Motor neuron (in vitro differentiated cells): ENCODE measurements around the gene HOXA11. TPM values are rescaled to one million over a fixed set of nuclear protein-coding genes. Genes with fewer than 3 reads are reported as not detected.

Experiments
- ATAC-seq, 8 experiments: fragments of 200-7000 bp; cut with Tn5 transposase; replicated peaks in 6 of 8; 2 replicates each; pipeline ENCODE4 v1.8.0; 2021; ENCODE audit warnings: mild to moderate bottlenecking in 8 of 8, moderate library complexity in 8 of 8
- H3K27ac ChIP-seq, 2 donors: fragments of 250-450 bp; sonication (Bioruptor Pico); 2 replicates each; pipeline ENCODE4 v1.9.0; 2021; ENCODE audit warnings: antibody characterized with exemption in 2 of 2, mild to moderate bottlenecking in 2 of 2, moderate library complexity in 1 of 2
- H3K4me1 ChIP-seq, 2 donors: fragments of 250-450 bp; sonication (Bioruptor Pico); replicated peaks in 1 of 2; 2 replicates each; pipeline ENCODE4 v1.6.1; 2021; ENCODE audit warnings: antibody characterized with exemption in 2 of 2, mild to moderate bottlenecking in 2 of 2, moderate library complexity in 1 of 2
- H3K4me3 ChIP-seq, 5 donors: fragments of 250-450 bp; sonication (Bioruptor Pico); 2 replicates each; pipeline ENCODE4 v1.9.0; 2021; ENCODE audit warnings: antibody characterized with exemption in 5 of 5, mild to moderate bottlenecking in 5 of 5, moderate library complexity in 4 of 5
- WGBS, 10 experiments: fragments of 450-650 bp; shearing (Covaris generic); methylation state at CpG; one replicate each; pipeline ENCODE4 v1.0.0; 2022; 5-methylcytosine and 5-hydroxymethylcytosine counted together
- in situ Hi-C, 9 experiments: fragments of 400-800 bp; cut with MboI; loops; one replicate each; pipeline ENCODE4 v1.15.0; 2021; ENCODE audit warnings: low sequenced_read_pairs in 9 of 9, low pct_unique_long_range_greater_than_20kb in 2 of 9; ENCODE audit not compliant: unreplicated experiment in 9 of 9
- total RNA-seq, 8 experiments: library from RNA; unstranded; fragments of 300-600 nt; gene quantifications; 2 replicates each; pipeline versions ENCODE4 v1.2.3 to v1.2.4, GENCODE V29; 2022

Gene HOXA11
- total RNA-seq, 8 experiments from 2014 or later = 0.05 to 5.7 (median 0.43) TPM; not detected in 1

- Histone ChIP-seq H3K4me1 (peaks cover 0 to 10% of the 10 kb centered on the region in 2 donors), H3K27ac (no peak overlapping the region), H3K4me3 (no peak overlapping the region)
- in situ Hi-C loops = loop anchor here in 6 of 9 experiments (25.0 kb wide), 5 partner anchors 598 to 1327 kb away; no protein-coding TSS in a partner anchor
- 0 to 100% (median 87%) methylated on average over 1 to 8 of the region's 22 CpGs; no CpG with 5 or more reads in 5 of the 10 experiments for WGBS, 10 experiments
- ATAC-seq = peak in 4 of 8 experiments; percentile 6 to 25 (median 16)
These were observed 4.4 kb upstream of the HOXA11 start for GRCh38 chr7:27189295-27189996.

DNA sequence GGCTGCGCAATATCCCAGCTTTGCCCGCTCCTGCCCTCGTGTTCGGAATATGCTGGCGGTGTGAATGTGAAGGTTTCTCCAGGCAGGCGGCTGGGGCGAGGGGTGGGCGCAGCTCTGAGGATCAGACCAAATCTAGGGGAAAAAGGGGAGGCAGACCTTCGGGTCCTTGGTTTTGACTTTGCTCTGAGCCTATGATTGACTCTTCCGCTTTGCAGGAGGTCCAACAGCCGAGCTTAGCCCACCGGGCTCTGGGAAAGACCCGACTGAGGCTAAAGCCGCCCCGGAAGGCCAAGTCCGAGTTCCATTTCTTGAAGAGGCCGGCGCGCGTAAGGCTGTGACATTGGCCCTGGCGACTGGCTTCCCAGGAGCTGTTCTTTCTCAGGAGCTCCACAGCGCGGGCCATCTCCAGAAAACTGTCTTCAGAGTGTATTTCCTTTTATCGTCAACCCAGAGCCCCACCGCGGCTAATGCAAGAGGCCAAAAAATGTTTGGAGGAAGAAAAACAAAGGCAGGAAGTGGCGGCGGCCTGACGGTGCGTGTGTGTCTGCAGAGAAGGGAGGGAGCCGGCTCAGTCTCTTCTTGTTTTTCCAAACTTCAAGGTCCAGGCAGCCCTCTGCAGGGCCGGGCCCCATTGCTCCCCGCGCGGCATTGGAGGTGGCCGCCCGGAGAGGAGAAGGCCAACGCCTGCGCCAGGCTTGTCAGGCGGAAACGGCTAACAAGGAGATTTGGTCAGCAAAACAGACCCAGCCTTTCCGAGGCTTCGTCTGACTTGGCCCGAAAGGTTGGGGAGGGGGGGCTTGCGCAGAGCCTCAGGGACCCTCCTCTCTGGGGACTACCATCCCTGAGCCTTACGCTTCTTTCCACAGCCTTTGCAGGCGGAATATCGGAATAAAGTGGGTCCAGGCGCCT is 3.6 kb upstream of the HOXA11 start:
- Histone ChIP-seq H3K27ac (no peak overlapping the region), H3K4me3 (no peak overlapping the region), H3K4me1 (peaks cover 0 to 14% of the 10 kb centered on the region in 2 donors)
- in situ Hi-C loops = loop anchor here in 6 of 9 experiments (25.0 kb wide), 5 partner anchors 599 to 1326 kb away; no protein-coding TSS in a partner anchor
- WGBS, 10 experiments = 0 to 100% (median 10%) methylated on average over 2 to 19 of the region's 49 CpGs; no CpG with 5 or more reads in 1 of the 10 experiments
- ATAC-seq = peak in 1 of 8 experiments; percentile 10

- Histone ChIP-seq H3K27ac (no peak overlapping the region), H3K4me1 (peaks cover 0 to 17% of the 10 kb centered on the region in 2 donors), H3K4me3 (no peak overlapping the region)
- no peak for ATAC-seq
- WGBS, 10 experiments = 0 to 86% (median 3%) methylated on average over 2 to 23 of the region's 46 CpGs; no CpG with 5 or more reads in 3 of the 10 experiments
- in situ Hi-C loops = loop anchor here in 6 of 9 experiments (25.0 kb wide), 5 partner anchors 600 to 1325 kb away; no protein-coding TSS in a partner anchor
These were observed 2.7 kb upstream of the HOXA11 start for GRCh38 chr7:27187475-27188385.

- no peak for ATAC-seq
- H3K4me3 ChIP-seq = no peak overlapping the region
- H3K27ac ChIP-seq = no peak overlapping the region
- peaks cover 0 to 14% of the 10 kb centered on the region in 2 donors for H3K4me1 ChIP-seq
- in situ Hi-C loops = loop anchor here in 6 of 9 experiments (25.0 kb wide), 5 partner anchors 600 to 1325 kb away; no protein-coding TSS in a partner anchor
- WGBS, 10 experiments = 8 to 87% (median 28%) methylated on average over 2 to 4 of the region's 4 CpGs
These were observed 1.8 kb upstream of the HOXA11 start for GRCh38 chr7:27186668-27187474.

DNA sequence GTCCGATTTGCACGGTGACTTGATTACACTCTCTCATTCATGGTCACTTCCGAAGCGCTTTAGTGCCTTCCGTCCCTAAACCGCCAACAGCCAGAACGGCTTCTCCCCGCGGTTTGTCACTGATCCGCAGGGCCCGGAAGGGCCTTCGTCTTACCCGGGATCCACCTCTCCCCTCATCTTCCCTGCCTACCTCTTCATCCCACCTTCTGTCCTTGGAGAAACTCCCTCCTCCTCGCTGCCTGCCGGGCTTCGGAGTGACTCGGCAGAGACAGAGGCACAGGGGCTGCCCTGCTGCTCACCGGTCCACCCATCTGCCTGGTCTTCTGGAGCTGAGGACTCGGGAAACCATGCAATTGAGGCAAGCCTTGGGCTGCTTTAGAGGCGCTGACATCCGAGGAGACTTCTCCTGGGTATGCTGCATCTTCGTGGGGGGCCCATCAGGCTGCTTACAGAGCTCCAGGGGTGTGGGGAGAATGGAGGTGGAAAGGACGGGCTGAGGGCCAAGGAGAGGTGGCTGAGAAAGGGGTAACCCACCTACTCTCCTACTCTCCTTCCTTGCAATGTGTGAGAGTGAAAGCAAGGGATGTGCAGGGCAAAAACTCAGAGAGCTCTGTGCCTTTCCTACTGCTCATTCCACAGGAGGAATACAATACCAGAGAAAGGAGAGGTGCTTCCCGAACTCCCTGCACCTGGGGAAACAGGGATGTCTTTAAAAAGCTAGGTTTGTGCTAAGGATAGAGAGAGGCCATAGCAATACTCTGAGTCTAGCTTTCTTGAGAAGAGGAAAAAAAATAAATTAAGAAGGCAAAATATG is 1.0 kb upstream of the HOXA11 start:
- WGBS, 10 experiments = 0 to 100% (median 20%) methylated on average over 1 to 14 of the region's 24 CpGs; no CpG with 5 or more reads in 1 of the 10 experiments
- Histone ChIP-seq H3K4me1 (peaks cover 0 to 14% of the 10 kb centered on the region in 2 donors), H3K4me3 (no peak overlapping the region), H3K27ac (no peak overlapping the region)
- in situ Hi-C loops = loop anchor here in 6 of 9 experiments (25.0 kb wide), 5 partner anchors 601 to 1324 kb away; no protein-coding TSS in a partner anchor
- no peak for ATAC-seq

- in situ Hi-C loops = loop anchor here in 6 of 9 experiments (25.0 kb wide), 5 partner anchors 603 to 1322 kb away; no protein-coding TSS in a partner anchor
- no peak overlapping the region for H3K27ac ChIP-seq
- 0 to 7% (median 0%) methylated on average over 1 to 25 of the region's 72 CpGs; no CpG with 5 or more reads in 3 of the 10 experiments for WGBS, 10 experiments
- peak overlapping the region in 3 of 5 donors; percentile 11 to 31 (median 27) for H3K4me3 ChIP-seq
- ATAC-seq = peak in 7 of 8 experiments; percentile 25 to 57 (median 34)
- H3K4me1 ChIP-seq = peaks cover 0 to 14% of the 10 kb centered on the region in 2 donors
These were observed 557 bp downstream of the HOXA11 start for GRCh38 chr7:27184337-27185012.

DNA sequence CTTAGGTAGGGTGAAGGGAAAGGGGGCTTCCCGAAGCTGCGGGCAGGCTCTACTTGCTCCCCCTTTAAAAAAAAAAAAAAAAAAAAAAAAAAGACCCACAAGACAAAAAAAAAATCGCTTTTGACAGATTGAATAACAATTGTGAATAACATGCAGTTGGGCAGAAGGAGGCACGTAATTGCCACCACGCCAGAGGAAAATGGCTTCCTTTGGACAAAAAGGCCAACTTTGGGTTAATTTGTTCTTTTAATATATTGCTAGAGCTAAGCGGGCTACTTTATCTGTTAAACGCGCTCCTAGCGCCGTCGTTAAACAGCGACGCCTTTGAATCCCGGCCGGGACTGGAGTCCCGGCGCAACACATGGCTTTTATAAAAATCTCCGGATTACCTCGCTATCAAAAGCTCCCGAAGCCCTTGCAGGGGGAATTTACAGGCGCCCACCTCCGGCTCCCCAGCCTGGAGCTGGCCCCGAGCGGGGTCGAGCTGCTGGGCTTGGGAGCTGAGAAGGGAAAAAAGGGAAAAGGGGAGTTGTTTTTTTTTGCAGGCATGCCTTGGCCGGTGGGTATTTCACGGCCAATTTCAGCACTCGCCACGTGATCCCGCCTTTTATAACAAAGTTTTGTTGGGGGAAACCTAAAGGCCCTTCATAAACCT is 1.2 kb downstream of the HOXA11 start:
- in situ Hi-C loops = loop anchor here in 6 of 9 experiments (25.0 kb wide), 5 partner anchors 603 to 1322 kb away; no protein-coding TSS in a partner anchor
- ATAC-seq = peak in 2 of 8 experiments; percentile 3 to 4
- Histone ChIP-seq H3K27ac (no peak overlapping the region), H3K4me1 (peaks cover 0 to 12% of the 10 kb centered on the region in 2 donors), H3K4me3 (peak overlapping the region in 3 of 5 donors; percentile 11 to 31 (median 27))
- 0 to 7% (median 1%) methylated on average over 3 to 25 of the region's 30 CpGs for WGBS, 10 experiments

DNA sequence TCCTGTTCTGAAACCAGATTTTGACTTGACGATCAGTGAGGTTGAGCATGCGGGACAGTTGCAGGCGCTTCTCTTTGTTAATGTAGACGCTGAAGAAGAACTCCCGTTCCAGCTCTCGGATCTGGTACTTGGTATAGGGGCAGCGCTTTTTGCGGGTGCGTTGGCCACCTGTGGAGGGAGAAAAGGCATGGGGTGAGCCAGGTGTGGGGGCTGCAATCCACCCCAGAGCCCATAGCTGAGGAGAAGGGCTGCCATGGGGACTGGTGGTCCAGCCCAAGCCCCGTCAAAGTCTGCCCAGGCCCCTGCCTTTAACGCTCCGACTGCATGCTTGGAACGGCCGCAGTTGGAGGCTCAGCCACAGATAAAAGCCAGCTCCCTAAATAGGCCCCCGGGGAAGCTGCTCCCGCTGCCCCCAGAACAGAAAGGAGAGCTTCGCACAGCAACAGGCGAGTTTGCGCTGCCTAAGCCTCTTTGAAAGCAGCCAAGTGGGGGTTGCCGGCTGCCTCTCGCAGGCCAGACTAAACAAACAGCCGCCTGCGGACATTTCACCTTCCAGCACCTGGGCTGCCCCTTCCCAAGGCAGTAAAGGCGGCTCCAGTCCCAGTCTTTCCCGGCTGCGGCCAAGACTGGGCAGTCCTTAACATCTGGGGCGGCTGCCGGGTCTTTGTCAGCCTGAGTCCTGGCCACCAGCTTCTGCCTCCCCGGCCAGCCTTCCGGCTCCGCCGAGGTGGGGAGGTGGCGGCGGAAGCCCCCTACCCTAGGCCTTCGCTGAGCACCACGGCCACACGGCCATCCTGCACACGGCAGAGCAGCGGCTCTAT is 2.0 kb downstream of the HOXA11 start:
- Histone ChIP-seq H3K27ac (no peak overlapping the region), H3K4me3 (peak overlapping the region in 1 of 5 donors; percentile 27), H3K4me1 (peaks cover 0 to 7% of the 10 kb centered on the region in 2 donors)
- WGBS, 10 experiments = 0 to 12% (median 5%) methylated on average over 4 to 27 of the region's 39 CpGs; no CpG with 5 or more reads in 1 of the 10 experiments
- peak in 3 of 8 experiments; percentile 1 to 15 (median 2) for ATAC-seq
- in situ Hi-C loops = loop anchor here in 6 of 9 experiments (25.0 kb wide), 5 partner anchors 604 to 1321 kb away; no protein-coding TSS in a partner anchor

- no peak for ATAC-seq
- Histone ChIP-seq H3K4me3 (no peak overlapping the region), H3K4me1 (peaks cover 0 to 7% of the 10 kb centered on the region in 2 donors), H3K27ac (no peak overlapping the region)
- in situ Hi-C loops = loop anchor here in 6 of 9 experiments (25.0 kb wide), 5 partner anchors 605 to 1320 kb away; no protein-coding TSS in a partner anchor
- WGBS, 10 experiments = 6 to 60% (median 19%) methylated on average over 1 to 4 of the region's 4 CpGs; no CpG with 5 or more reads in 4 of the 10 experiments
These were observed 2.7 kb downstream of the HOXA11 start for GRCh38 chr7:27182285-27182841.
